ENCODE results near the gene ZIC4. TPM values are rescaled to one million over a fixed set of nuclear protein-coding genes. Genes with fewer than 3 reads are reported as not detected.

The ZIC4 gene
- total and polyA plus RNA-seq, 9 of the 15 experiments (the other 6 are each of a cell fraction or from before 2014, with no cell fraction given) = not detected

- no peak overlapping the region for H3K27ac ChIP-seq (ENCODE audit: extremely low read depth, low read depth, low read length)
- TF ChIP-seq PHF20 (IDR thresholded peaks at IDR 0.05; ENCODE audit: partially characterized antibody) = no peak
- TF ChIP-seq ZNF707 (CRISPR knock-in tag; conservative IDR thresholded peaks at IDR 0.05) = no peak
- TF ChIP-seq CREM (IDR thresholded peaks at IDR 0.05; ENCODE audit: low read depth) = no peak
- TF ChIP-seq YBX1 (IDR thresholded peaks at IDR 0.05) = no peak
- TF ChIP-seq GMEB1 (CRISPR knock-in tag; IDR thresholded peaks at IDR 0.05) = no peak
- no peak for TF ChIP-seq PPARD (CRISPR knock-in tag; IDR thresholded peaks at IDR 0.05)
- TF ChIP-seq POLR2AphosphoS2 (IDR thresholded peaks at IDR 0.05; ENCODE audit: low read length) = no peak
- TF ChIP-seq RBM22 (IDR thresholded peaks at IDR 0.05; ENCODE audit: low read depth, low read length, poor library complexity, severe bottlenecking) = no peak
- TF ChIP-seq SMARCB1 (IDR thresholded peaks at IDR 0.05; ENCODE audit: insufficient read length, low read depth) = no peak
- TF ChIP-seq SIN3B (IDR thresholded peaks at IDR 0.05; ENCODE audit: low read depth) = no peak
- no peak for TF ChIP-seq FOXJ2 (tag; IDR thresholded peaks at IDR 0.05)
- TF ChIP-seq PBX2 (CRISPR knock-in tag; IDR thresholded peaks at IDR 0.05; ENCODE audit: low read depth) = no peak
- TF ChIP-seq PBX2 (tag; conservative IDR thresholded peaks at IDR 0.05; ENCODE audit: low read depth) = no peak
- no peak for TF ChIP-seq GABPA (tag; conservative IDR thresholded peaks at IDR 0.05; ENCODE audit: low read depth)
- no peaks in the 10 kb centered on the region for H3K36me3 ChIP-seq (ENCODE audit: control insufficient read depth, insufficient read depth, low read length)
- intact Hi-C loops (cut with micrococcal nuclease) (loop anchor here (10.0 kb wide), 1 partner anchor 1563 kb away; no protein-coding TSS in a partner anchor), in situ Hi-C loops (cut with MboI) (loop anchor here (25.0 kb wide), 1 partner anchor 1556 kb away; no protein-coding TSS in a partner anchor)
- ChIA-PET POLR2A (interaction anchor here (0.8 kb wide), 1 partner anchor 9 kb away, joined by 3 read pairs; no protein-coding TSS in a partner anchor), CTCF (ENCODE audit: low intra/inter-chr PET ratio) (no interaction called here)
- no peaks in the 10 kb centered on the region for H4K20me1 ChIP-seq (replicated peaks; ENCODE audit: control insufficient read depth, insufficient read depth, low read length)
- DNase-seq (ENCODE audit: extremely low read depth in 1 of 4, low spot score in 3 of 4) (no peak), FAIRE-seq (no peak), ATAC-seq (no peak)
- no peaks in the 10 kb centered on the region for H3K9me3 ChIP-seq (replicated peaks; ENCODE audit: control insufficient read depth, insufficient read depth, low read depth, low read length)
- H3K4me3 ChIP-seq = no peak overlapping the region
- no peaks in the 10 kb centered on the region for H3K9me1 ChIP-seq (ENCODE audit: control insufficient read depth, insufficient read depth, low read length)
- BruUV-seq (replicated peaks) = no TSS peak
- no peak overlapping the region for H3K4me2 ChIP-seq (ENCODE audit: insufficient read depth, low read length)
- H3K79me2 ChIP-seq (ENCODE audit: control insufficient read depth, insufficient read depth, low read length) = no peaks in the 10 kb centered on the region
- 2% methylated on average over 6 of the region's 6 CpGs for WGBS (ENCODE audit: insufficient coverage, low coverage, missing lambda C conversion rate)
- no peaks in the 10 kb centered on the region for H3K4me1 ChIP-seq (replicated peaks in 1 of 2; ENCODE audit: control insufficient read depth in 2 of 2, insufficient read depth in 2 of 2, low read length in 2 of 2)
- H3K27me3 ChIP-seq (ENCODE audit: control insufficient read depth in 2 of 2, insufficient read depth in 2 of 2, low read length in 2 of 2) = 0 out of 5 replicates have a peak, but pooled peaks cover 0 to 12% of the 10 kb centered on the region in 2 experiments
- no peak overlapping the region for H2AFZ ChIP-seq (ENCODE audit: low read depth, low read length)
- H3K9ac ChIP-seq (ENCODE audit: insufficient read depth in 1 of 2, low read depth in 2 of 2, low read length in 2 of 2) = no peak overlapping the region
Observed at GRCh38 chr3:147381596-147381995, 24.7 kb downstream of the ZIC4 start.

Data from K562 (cell line).